Hippocampal formation (tissue), 2 donors: ENCODE results near the gene CALHM5.

Source experiments
- DNase-seq, 2 donors: peaks; one replicate each; lab custom pipeline; 2025; lab: John Stamatoyannopoulos, UW

Gene CALHM5

GRCh38 chr6:116508527-116508926 is 2.9 kb upstream of the CALHM5 start:
- no peak for DNase-seq

GRCh38 chr6:116512111-116512559 is 696 bp downstream of the CALHM5 start:
- no peak for DNase-seq

DNA sequence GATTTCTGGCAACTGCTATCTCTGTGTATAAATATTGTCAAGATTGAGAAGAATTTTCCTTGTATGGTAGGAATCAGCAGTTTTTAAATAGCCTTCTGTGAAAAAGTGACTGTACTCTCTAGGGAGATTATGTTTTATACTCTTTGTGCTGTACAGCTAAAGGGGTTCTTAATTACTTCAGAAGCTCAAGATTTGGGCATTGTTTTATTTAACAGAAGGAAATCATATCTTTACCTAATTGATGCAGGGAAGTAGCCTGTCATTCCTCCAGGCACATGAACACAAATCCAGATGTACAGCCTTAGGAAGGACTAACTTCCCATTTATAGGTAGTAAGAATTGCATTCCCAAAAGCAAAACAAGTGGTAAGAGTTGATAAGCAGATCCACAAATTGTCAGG is 1.3 kb downstream of the CALHM5 start:
- DNase-seq = no peak

DNA sequence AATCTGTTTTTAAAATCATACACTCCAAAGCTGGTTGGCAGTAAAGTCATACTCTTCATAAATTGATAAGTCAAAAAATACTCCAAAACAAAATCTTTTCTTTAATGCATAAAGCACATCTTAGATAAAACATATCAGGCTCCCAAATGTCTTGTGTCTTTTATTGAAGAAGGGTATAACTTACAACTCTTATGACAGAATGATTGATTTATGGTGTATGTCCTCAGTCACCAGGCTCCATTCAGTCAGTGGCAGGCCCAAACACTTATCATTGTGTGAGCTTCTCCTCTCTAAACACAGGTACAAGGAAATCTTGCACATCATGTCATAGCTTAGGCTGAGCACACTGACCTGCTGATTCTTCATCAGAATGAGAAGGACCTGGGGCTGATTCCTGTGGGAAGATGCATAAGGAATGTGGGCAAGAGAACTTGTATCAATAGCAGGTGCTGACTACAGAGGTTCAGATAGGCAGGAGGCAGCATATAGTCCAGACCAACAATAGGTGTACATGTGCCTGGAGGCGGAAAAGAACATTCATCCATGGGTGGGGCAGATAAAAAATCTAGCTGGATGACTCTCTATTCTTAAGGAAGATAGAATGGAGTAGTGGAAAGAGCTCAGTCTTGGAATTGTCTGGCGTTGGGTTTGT is 1.9 kb downstream of the CALHM5 start:
- no peak for DNase-seq

GRCh38 chr6:116514111-116514510 is 2.7 kb downstream of the CALHM5 start:
- no peak for DNase-seq

- DNase-seq = no peak
Measured at GRCh38 chr6:116515141-116515540, 3.7 kb downstream of the CALHM5 start.

GRCh38 chr6:116518621-116519368 is 7.4 kb downstream of the CALHM5 start:
- DNase-seq = no peak

GRCh38 chr6:116522896-116523295 is 11.5 kb downstream of the CALHM5 start:
- DNase-seq = no peak

DNA sequence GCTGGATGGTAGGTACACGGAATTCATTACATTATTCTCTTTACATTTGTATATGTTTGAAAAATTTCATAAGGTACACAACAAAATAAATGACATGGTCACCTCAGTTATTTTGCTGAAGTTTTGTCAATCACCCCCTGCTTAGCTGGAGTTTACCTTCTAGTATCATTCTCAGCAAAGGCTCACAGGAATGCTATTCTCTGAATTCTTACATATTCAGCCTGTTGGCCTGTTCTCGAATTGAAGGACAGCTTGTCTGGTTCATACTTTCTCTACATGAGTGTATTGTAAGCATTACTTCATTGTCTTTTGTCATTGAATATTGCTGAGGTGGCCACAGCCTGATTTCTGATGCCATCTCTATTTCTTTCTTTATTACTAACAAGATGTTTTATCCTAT is 12.8 kb downstream of the CALHM5 start:
- no peak for DNase-seq

DNA sequence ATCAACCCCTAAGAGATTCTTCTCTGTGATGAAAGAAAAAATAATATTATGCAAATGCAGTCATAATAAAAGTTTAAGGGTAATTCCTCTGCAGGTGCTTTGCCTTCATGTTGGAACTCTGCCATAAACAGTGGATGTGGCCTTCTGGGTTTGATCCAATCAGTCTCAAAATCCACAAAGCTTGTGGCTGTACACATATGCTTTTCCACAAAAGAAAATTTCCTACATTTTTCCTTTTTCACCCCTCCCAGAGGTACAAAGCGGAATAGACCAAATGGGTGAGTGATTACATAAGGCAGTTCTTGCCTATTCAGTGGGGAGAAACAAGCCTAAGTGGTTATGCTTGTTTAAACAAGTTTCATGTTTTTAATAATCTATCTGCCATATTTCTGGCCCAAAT is 16.7 kb downstream of the CALHM5 start:
- DNase-seq = no peak

DNA sequence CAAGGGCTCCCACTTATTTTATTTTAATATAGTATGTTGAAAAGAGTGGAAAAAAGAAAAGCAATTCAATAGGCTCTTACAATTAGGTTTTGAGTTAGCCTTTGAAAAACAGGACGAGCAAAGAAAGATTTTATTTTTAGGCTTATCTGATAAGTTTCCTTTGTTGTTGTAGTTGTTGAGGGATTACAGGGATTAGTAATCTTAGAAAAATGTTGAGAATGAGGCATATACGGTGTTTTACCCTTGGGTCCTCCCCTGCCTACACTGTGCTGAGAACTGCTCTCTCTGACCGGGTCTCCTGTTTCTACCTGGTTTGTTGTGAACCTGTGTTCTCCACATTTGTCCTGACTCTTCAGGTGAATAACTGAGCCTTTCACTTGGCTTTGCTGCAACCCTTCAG is 17.3 kb downstream of the CALHM5 start:
- DNase-seq = no peak

DNA sequence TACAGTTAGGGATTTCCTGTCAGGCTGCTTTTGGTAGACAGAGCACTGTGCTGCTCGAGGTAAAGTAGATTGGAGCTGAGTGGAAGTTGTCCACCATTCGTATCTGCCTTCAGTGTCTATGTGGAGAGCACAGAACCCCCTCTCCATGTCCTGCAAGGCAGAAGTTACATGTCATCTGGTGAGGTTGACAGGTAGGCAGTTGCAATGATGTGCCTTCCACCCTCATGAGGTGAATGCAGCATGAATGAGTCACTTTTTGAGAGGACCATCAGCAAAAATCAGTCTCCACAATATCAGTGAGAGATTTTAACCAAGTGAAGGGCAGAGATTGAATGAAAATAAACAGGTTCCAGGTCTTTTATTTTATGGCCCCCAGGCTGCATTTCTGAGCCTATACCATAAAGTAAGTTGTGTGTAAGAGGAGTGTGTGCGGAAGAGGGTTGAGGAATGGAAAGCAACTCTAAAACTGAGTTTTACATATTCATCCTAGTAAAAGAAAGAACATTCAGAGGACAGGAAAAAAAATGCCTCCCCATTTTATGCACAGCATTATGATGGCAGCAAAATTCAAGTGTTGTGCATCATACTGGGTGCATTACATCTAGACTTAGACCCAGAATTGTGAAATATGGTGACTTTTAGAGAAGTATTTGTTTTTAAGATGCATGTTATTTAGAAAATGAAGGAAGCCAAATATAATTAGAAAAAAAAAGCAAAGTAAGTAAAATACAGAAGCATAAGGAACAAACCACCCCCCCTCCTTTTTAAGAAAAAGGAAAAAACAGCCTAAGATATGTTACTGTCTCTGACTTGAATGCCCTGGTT is 18.2 kb downstream of the CALHM5 start:
- no peak for DNase-seq

GRCh38 chr6:116530436-116530835 is 19.0 kb downstream of the CALHM5 start:
- DNase-seq = no peak

- DNase-seq = peak; percentile 14 to 24
Measured at GRCh38 chr6:116531675-116532570, 20.5 kb downstream of the CALHM5 start.

GRCh38 chr6:116533233-116533957 is 22.0 kb downstream of the CALHM5 start:
- no peak for DNase-seq

- no peak for DNase-seq
Measured at GRCh38 chr6:116535109-116535508, 23.7 kb downstream of the CALHM5 start.

GRCh38 chr6:116536216-116536621 is 24.8 kb downstream of the CALHM5 start:
- DNase-seq = peak in 1 of 2 donors; percentile 52

- no peak for DNase-seq
Measured at GRCh38 chr6:116542426-116542825, 31.0 kb downstream of the CALHM5 start.

DNA sequence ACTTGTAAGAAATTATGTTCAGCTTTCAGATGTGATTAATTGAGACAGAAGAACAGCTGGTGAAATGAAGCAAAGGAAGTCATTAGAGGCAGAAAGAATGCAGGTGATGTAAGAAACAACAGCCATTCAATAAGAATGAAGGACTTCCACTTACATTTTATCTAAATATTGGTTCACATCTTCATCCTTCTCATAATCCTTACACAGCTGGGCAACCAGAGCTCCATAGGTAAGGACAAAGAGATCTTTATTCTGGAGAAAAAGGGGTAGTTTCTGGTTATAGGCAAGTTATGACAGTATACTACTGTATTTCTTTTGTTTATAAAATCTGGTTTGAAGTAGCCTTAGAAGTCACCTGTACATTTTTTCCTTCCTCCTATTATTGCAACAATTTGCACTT is 31.7 kb downstream of the CALHM5 start:
- no peak for DNase-seq

GRCh38 chr6:116545651-116546050 is 34.2 kb downstream of the CALHM5 start, which contains the start of gene TRAPPC3L:
Gene TRAPPC3L (minus strand): TSS chr6:116545684. CDS start chr6:116545514, 170 bp downstream.
- no peak for DNase-seq

- no peak for DNase-seq
Measured at GRCh38 chr6:116547358-116547757, 35.9 kb downstream of the CALHM5 start.
